Measurements from ENCODE around the gene FADS6. TPM values are rescaled to one million over a fixed set of nuclear protein-coding genes. Genes with fewer than 3 reads are reported as not detected.

Gene FADS6
- total and polyA plus RNA-seq, 2 of the 13 experiments (the other 11 are each of a cell fraction or from before 2014, with no cell fraction given), result 0.11 TPM

GRCh38 chr17:74843352-74843627 is 50.1 kb downstream of the FADS6 start:
- WGBS (ENCODE audit: low lambda C conversion rate), result no CpG with 5 or more reads among the region's 26 CpGs
- Histone ChIP-seq H3K9ac (ENCODE audit: insufficient read depth, low read depth, low read length) (no peak overlapping the region), H3K4me2 (ENCODE audit: low read depth, low read length) (no peak overlapping the region), H3K4me1 (ENCODE audit: insufficient read depth, low read length) (peaks cover 16% of the 10 kb centered on the region), H2AFZ (ENCODE audit: low read length) (no peak overlapping the region), H3K27ac (ENCODE audit: extremely low read length, insufficient read depth, low read length) (no peak overlapping the region), H3K9me3 (ENCODE audit: low read length) (no peaks in the 10 kb centered on the region), H3K4me3 (replicated peaks in 1 of 3; ENCODE audit: insufficient read depth in 1 of 3, low read depth in 2 of 3, low read length in 3 of 3) (peak overlapping the region in 1 of 3 experiments; percentile 71; a peak in 1 of 6 replicates), H4K20me1 (ENCODE audit: insufficient read depth, low read length) (no peaks in the 10 kb centered on the region), H3K79me2 (ENCODE audit: insufficient read depth, low read length) (no peaks in the 10 kb centered on the region), H3K36me3 (replicated peaks in 1 of 2; ENCODE audit: control insufficient read depth in 1 of 2, insufficient read depth in 2 of 2, low read length in 2 of 2) (no peaks in the 10 kb centered on the region), H3K27me3 (ENCODE audit: control insufficient read depth in 1 of 2, insufficient read depth in 2 of 2, low read length in 2 of 2) (peaks cover 0 to 19% of the 10 kb centered on the region in 2 experiments; a peak in 2 of 5 replicates)
- no peak for DNase-seq (ENCODE audit: low spot score)
- no TSS peak for BruUV-seq (replicated peaks)
- intact Hi-C loops (cut with micrococcal nuclease; ENCODE audit: unreplicated experiment) (loop anchor here (2.0 kb wide), 1 partner anchor 20 kb away; no protein-coding TSS in a partner anchor), in situ Hi-C loops (cut with HindIII; ENCODE audit: extremely low pct_ligation_motif_present, low pct_unique_long_range_greater_than_20kb) (no loop called here)
- no peak for ATAC-seq
- POLR2A ChIA-PET, result interaction anchor here (0.6 to 1.9 kb wide), 9 partner anchors 9 to 169 kb away, joined by 3 to 15 read pairs (median 4); partner anchors contain the start of genes FDXR, MRPL58 and RAB37
- TF ChIP-seq MEF2D (CRISPR knock-in tag; IDR thresholded peaks at IDR 0.05) (no peak), TRIM24 (CRISPR knock-in tag; IDR thresholded peaks at IDR 0.05) (no peak), CREM (IDR thresholded peaks at IDR 0.05) (no peak), CREM (CRISPR knock-in tag; IDR thresholded peaks at IDR 0.05) (no peak), RXRA (CRISPR knock-in tag; IDR thresholded peaks at IDR 0.05) (0 out of 2 replicates have a peak, but pooled peaks have one; percentile 22), ZNF362 (CRISPR knock-in tag; IDR thresholded peaks at IDR 0.05; ENCODE audit: borderline replicate concordance) (no peak), YEATS4 (CRISPR knock-in tag; IDR thresholded peaks at IDR 0.05; ENCODE audit: borderline replicate concordance) (no peak), GZF1 (CRISPR knock-in tag; IDR thresholded peaks at IDR 0.05) (no peak), ARID4A (CRISPR knock-in tag; IDR thresholded peaks at IDR 0.05; ENCODE audit: borderline replicate concordance) (0 out of 2 replicates have a peak, but pooled peaks have one; percentile 6), ZNF639 (CRISPR knock-in tag; conservative IDR thresholded peaks at IDR 0.05) (no peak), CCDC6 (CRISPR knock-in tag; IDR thresholded peaks at IDR 0.05) (no peak), WIZ (CRISPR knock-in tag; IDR thresholded peaks at IDR 0.05) (no peak), ARID3A (IDR thresholded peaks at IDR 0.05; ENCODE audit: low read depth, low read length) (no peak), ARID2 (CRISPR knock-in tag; IDR thresholded peaks at IDR 0.05; ENCODE audit: borderline replicate concordance) (no peak), HIVEP1 (CRISPR knock-in tag; IDR thresholded peaks at IDR 0.05) (no peak), ZNF207 (IDR thresholded peaks at IDR 0.05; ENCODE audit: borderline replicate concordance) (no peak), RFXANK (CRISPR knock-in tag; IDR thresholded peaks at IDR 0.05) (no peak)
- no peak for FAIRE-seq
- CTCF ChIA-PET (ENCODE audit: low intra/inter-chr PET ratio, low total read pairs), result interaction anchor here (1.1 to 1.2 kb wide), 2 partner anchors 19 to 21 kb away, joined by 8 read pairs; no protein-coding TSS in a partner anchor
